B cell (primary cell): ENCODE results near the gene MAD1L1.

Source experiments
- EZH2 ChIP-seq: IDR thresholded peaks from 2 replicates; pipeline ENCODE4 v1.6.1; 2012; ENCODE audit warnings: borderline replicate concordance, low read depth, mild to moderate bottlenecking, moderate library complexity, low read length; ENCODE audit not compliant: insufficient read depth, poor library complexity, severe bottlenecking
- TF ChIP-seq, protein P1 (sequence below): fragments of 200-600 bp; IDR thresholded peaks from one replicate; pipeline ENCODE4 v1.8.0; 2022; ENCODE audit warnings: antibody characterized with exemption, mild to moderate bottlenecking

GRCh38 chr7:1975581-1975980 lies 257.2 kb downstream of the MAD1L1 start:
- TF ChIP-seq, protein P1, sequence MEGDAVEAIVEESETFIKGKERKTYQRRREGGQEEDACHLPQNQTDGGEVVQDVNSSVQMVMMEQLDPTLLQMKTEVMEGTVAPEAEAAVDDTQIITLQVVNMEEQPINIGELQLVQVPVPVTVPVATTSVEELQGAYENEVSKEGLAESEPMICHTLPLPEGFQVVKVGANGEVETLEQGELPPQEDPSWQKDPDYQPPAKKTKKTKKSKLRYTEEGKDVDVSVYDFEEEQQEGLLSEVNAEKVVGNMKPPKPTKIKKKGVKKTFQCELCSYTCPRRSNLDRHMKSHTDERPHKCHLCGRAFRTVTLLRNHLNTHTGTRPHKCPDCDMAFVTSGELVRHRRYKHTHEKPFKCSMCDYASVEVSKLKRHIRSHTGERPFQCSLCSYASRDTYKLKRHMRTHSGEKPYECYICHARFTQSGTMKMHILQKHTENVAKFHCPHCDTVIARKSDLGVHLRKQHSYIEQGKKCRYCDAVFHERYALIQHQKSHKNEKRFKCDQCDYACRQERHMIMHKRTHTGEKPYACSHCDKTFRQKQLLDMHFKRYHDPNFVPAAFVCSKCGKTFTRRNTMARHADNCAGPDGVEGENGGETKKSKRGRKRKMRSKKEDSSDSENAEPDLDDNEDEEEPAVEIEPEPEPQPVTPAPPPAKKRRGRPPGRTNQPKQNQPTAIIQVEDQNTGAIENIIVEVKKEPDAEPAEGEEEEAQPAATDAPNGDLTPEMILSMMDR: no peak
- no peak for TF ChIP-seq EZH2
